Large intestine (tissue), 3 donors: ENCODE results near the gene SLCO4A1. TPM values are rescaled to one million over a fixed set of nuclear protein-coding genes. Genes with fewer than 3 reads are reported as not detected.
A peak's percentile ranks its signal among the peaks of the same experiment; 100 is the strongest.
"Not testable (repeated sequence)": the region's sequence is repeated elsewhere in the genome, so short reads cannot be mapped to it uniquely, and the experiment has no call there.

Experiments
- DNase-seq, 2 donors: peaks; one replicate each; pipeline versions ENCODE4 v3.0.0 to v3.0.0-alpha.2; 2013
- H3K27ac ChIP-seq: one replicate; pipeline ENCODE4 v1.5.1; 2013; ENCODE audit warnings: low read length
- H3K27me3 ChIP-seq: 2 replicates; pipeline ENCODE4 v1.6.1; 2013; ENCODE audit warnings: low read length; ENCODE audit not compliant: control insufficient read depth, insufficient read depth
- H3K36me3 ChIP-seq: 2 replicates; pipeline ENCODE4 v1.6.1; 2013; ENCODE audit warnings: low read length; ENCODE audit not compliant: control insufficient read depth, insufficient read depth
- H3K4me1 ChIP-seq: one replicate; pipeline ENCODE4 v1.6.1; 2013; ENCODE audit warnings: low read length; ENCODE audit not compliant: control insufficient read depth, insufficient read depth
- H3K4me3 ChIP-seq: one replicate; pipeline ENCODE4 v1.5.1; 2013; ENCODE audit warnings: low read length
- H3K9me3 ChIP-seq: one replicate; pipeline ENCODE4 v1.6.1; 2013; ENCODE audit warnings: mild to moderate bottlenecking, low read depth, low read length, moderate library complexity; ENCODE audit not compliant: control insufficient read depth
- WGBS: methylation state at CpG from one replicate; pipeline ENCODE4 v1.1.5; 2013; ENCODE audit warnings: low lambda C conversion rate; ENCODE audit not compliant: insufficient coverage; 5-methylcytosine and 5-hydroxymethylcytosine counted together
- polyA plus RNA-seq: library from polyadenylated mRNA; unstranded; fragments of 120-200 nt; gene quantifications from one replicate; pipeline ENCODE4 v1.2.1, GENCODE V29; 2013

Gene SLCO4A1
- polyA plus RNA-seq, 1 donor = 1.4 TPM

DNA sequence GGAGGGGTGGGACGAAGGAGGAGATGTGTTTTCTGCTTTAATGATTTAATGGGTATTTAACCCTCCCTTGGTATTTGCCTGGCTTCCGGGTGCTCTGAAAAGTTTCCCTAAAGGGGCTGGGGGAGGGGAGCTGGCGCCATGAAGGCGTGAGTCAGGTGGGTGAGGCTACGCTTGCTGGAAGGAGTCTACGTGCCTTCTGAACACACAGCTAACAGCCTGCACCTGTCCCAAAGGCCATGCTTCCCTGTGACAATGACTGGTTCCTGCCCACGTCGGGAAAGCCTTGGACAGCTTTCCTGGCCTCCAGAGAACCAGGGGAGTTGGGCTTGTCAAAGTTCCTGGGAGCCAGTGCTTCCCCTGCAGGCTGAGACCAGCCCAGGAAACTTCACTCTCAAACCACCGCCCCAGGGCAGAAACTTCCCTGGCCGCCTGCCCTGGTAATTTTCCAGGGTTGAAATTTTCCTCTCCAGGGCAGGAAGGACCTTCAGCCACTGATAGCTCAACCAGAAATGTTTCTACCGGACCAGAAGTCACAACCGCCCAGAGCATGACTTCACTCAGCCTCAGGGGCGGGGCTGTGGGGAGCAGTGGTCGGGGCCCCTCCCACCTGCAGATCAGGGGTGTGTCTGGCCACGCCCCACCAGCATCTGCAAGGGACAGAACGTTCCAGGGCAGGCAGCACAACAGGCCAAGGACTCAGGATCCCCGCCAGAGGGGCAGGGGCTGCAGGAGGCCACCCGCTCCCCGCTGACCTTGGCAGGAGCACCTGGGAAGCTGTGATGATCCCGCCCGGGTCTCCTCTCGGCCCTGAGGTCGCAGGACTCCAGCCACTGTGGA is 18.6 kb upstream of the SLCO4A1 start:
- Histone ChIP-seq H3K9me3 (no peaks in the 10 kb centered on the region), H3K36me3 (no peaks in the 10 kb centered on the region), H3K27ac (peak overlapping the region; percentile 88), H3K4me3 (no peak overlapping the region), H3K27me3 (peaks cover 3% of the 10 kb centered on the region), H3K4me1 (peaks cover 19% of the 10 kb centered on the region)
- peak; percentile 92 to 95 for DNase-seq
- WGBS = no CpG with 5 or more reads among the region's 23 CpGs

DNA sequence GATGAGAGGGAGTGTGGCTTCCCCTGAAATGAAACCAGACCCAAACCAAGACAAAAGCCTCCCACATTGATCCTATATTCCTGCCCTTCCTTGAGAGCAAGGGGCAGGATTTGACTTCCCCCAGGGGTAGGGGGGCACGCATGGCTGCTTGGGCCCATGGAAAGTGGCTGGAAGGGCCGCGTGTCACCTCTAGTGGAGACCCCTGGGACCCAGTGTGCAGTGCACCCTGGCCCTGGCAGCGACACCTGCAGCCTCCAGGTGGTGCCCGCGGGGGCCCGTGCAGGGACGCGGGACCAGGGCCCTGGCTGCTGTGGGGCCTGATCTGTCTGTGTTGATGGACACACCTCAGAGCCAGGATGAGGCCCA is 18.0 kb upstream of the SLCO4A1 start:
- peaks cover 3% of the 10 kb centered on the region for H3K27me3 ChIP-seq
- no peak for DNase-seq
- peaks cover 19% of the 10 kb centered on the region for H3K4me1 ChIP-seq
- no peak overlapping the region for H3K4me3 ChIP-seq
- H3K36me3 ChIP-seq = no peaks in the 10 kb centered on the region
- WGBS = no CpG with 5 or more reads among the region's 9 CpGs
- H3K27ac ChIP-seq = peak overlapping the region; percentile 88
- H3K9me3 ChIP-seq = no peaks in the 10 kb centered on the region

DNA sequence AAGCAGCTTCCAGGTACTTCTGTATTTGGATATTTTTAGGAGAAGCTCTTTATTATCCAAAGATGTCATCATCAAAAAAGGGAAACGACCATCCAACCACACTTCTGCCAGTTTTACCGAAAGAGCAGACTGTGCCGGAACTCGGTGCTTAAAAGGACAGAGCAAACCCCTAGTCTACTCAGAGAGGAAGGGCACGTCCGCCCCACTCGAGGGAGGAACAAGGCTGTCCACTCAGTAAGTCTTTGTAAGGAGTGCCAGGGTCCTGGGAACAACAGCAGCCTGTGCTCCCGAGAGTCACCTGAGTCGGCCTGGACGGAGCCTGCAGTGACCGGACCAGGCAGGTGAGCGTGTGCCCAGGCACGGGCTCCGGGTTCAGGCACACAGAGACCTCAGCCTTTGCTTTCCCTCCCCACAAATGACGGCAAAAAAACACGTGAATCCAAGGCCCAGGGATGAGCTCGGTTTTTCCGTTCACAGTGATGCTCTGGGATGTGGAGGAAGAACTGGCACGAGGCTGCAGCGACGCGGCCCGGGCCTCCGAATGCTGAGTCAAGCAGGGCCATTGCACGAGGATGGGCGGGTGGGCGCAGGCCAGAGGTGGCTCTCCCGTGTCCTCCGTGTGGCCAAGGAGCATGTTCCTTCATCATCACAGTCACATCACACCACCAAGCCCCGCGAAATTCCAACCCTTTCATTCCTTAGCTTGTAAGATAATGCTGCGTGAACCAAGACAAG is 17.4 kb upstream of the SLCO4A1 start:
- no peaks in the 10 kb centered on the region for H3K9me3 ChIP-seq
- peaks cover 19% of the 10 kb centered on the region for H3K4me1 ChIP-seq
- H3K27ac ChIP-seq = peak overlapping the region; percentile 88
- peaks cover 3% of the 10 kb centered on the region for H3K27me3 ChIP-seq
- no CpG with 5 or more reads among the region's 32 CpGs for WGBS
- no peak overlapping the region for H3K4me3 ChIP-seq
- DNase-seq = no peak
- no peaks in the 10 kb centered on the region for H3K36me3 ChIP-seq

DNA sequence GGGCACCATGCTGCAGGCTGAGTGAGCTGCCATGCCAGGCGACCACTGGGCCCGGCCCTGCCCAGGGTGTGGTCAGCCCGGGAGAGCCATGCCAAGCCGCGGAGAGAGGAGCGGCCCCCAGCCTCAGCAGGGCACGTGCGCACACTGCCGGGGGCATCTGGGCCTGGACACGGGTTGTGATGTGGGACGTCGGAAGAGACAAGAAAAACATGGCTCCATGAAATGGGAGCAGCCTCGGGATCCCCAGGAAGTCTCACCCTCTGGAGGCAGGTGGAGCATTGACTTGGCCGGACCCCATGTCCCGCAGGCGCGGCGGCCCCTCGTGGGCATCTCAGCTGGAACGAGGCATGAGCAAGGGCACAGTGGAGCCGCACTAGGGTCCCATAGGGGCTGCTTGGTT is 16.8 kb upstream of the SLCO4A1 start:
- Histone ChIP-seq H3K4me3 (no peak overlapping the region), H3K9me3 (no peaks in the 10 kb centered on the region), H3K4me1 (peaks cover 19% of the 10 kb centered on the region), H3K27ac (no peak overlapping the region), H3K36me3 (no peaks in the 10 kb centered on the region), H3K27me3 (peaks cover 3% of the 10 kb centered on the region)
- no peak for DNase-seq
- WGBS = no CpG with 5 or more reads among the region's 21 CpGs

DNA sequence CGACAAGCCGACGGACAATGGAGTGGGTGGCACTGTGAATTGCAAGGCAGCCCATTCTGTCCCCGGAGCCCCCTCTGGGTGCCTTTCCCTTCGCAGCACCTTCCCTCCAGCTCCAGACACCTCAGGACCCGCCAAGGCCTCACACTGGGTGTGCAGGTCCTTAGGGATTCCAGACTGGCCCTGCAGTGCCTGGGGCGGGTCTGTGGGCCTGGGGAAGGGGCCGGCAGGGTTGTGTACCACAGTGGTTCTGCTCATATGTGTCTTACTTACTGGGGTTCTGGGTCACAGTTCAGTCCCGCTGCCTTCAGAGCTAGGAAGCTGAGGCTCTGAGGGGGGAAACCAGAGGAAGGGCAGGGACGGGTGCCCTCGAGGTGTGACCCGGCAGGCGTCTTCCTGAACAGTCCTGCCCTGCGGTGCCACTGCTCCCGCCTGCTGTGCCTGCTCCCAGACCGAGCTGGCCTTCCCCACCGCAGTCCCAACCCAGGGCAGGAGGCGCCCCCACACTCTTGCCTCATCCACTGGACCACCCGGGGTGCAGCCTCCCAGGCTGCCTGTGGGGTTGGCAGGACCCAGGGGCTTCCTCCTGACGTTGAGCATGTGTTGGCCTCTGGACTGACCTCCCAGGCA is 16.3 kb upstream of the SLCO4A1 start:
- H3K4me3 ChIP-seq = no peak overlapping the region
- DNase-seq = no peak
- no peak overlapping the region for H3K27ac ChIP-seq
- H3K4me1 ChIP-seq = peaks cover 19% of the 10 kb centered on the region
- H3K9me3 ChIP-seq = no peaks in the 10 kb centered on the region
- no CpG with 5 or more reads among the region's 20 CpGs for WGBS
- peaks cover 3% of the 10 kb centered on the region for H3K27me3 ChIP-seq
- no peaks in the 10 kb centered on the region for H3K36me3 ChIP-seq

DNA sequence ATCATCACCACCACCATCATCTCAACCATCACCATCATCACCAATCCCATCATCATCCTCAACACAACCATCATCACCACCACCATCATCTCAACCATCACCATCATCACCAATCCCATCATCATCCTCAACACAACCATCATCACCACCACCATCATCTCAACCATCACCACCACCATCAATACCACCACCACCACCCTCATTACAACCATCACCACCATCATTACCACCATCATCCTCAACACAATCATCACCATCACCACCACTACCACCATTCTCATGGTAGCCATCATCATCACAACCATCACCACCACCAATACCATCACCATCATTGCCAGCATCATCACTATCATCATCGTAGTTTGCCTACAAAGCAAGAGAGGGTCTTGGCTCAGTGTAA is 14.9 kb upstream of the SLCO4A1 start:
- not testable (repeated sequence) for H3K36me3 ChIP-seq, DNase-seq, H3K9me3 ChIP-seq, H3K27me3 ChIP-seq, H3K4me3 ChIP-seq, H3K27ac ChIP-seq
- WGBS = no CpG with 5 or more reads among the region's 1 CpG
- peaks cover 19% of the 10 kb centered on the region for H3K4me1 ChIP-seq

DNA sequence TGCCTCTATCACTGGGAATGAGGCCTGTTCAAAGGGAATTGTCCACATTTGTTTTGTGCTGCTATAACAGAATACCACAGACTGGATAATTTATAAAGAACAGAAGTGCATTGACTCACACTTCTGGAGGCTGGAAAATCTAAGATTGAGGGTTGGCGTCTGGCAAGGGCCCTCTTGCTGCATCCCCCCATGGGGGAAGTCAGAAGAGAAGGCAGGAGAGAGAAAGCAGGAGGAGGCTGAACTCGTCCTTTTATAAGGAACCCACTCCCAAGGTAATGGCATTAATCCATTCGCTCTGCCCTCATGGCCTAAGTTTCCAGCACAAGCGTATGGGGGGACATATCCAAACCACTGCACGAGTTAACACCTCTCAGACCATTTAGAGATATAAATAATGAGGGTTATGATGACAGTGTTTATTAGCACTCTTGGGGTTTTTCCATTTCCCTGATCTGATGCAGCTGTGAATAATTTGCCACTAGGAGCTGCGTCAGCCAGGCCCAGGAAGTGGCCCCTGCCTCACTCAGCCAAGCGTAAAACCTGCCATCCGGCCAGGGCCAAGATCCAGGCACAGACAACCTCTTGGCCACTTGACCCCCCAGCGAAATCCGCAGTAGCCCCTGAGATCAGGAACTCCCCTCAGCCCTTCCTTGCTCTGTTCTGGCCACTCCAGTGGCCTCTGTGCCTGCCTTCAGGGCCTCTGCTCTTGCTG is 14.2 kb upstream of the SLCO4A1 start:
- peaks cover 13% of the 10 kb centered on the region for H3K4me1 ChIP-seq
- no peaks in the 10 kb centered on the region for H3K36me3 ChIP-seq
- DNase-seq = peak in 1 of 2 donors; percentile 20
- no peaks in the 10 kb centered on the region for H3K9me3 ChIP-seq
- H3K4me3 ChIP-seq = no peak overlapping the region
- H3K27me3 ChIP-seq = peaks cover 7% of the 10 kb centered on the region
- no CpG with 5 or more reads among the region's 10 CpGs for WGBS
- no peak overlapping the region for H3K27ac ChIP-seq

DNA sequence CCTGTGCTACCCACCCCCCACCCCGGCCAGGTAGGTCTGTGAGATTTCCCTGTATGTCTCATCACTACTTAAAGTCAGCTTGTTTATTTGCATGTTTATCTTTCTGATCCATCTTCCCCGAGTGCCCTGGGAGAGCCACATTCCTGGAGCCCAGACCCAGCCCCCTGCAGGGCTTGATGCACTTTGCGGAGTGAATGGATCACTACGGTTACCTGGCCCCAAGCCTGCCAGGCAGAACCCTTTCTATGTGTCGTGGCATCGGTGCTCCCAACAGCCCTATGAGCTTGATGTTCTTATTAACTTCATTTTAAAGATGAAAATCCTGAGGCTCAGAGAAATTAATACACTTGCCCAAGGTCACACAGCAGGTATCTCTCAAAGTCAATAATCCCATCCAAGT is 13.6 kb upstream of the SLCO4A1 start:
- H3K4me1 ChIP-seq = peaks cover 6% of the 10 kb centered on the region
- no peak overlapping the region for H3K27ac ChIP-seq
- no peak overlapping the region for H3K4me3 ChIP-seq
- no CpG with 5 or more reads among the region's 6 CpGs for WGBS
- DNase-seq = no peak
- no peaks in the 10 kb centered on the region for H3K9me3 ChIP-seq
- H3K36me3 ChIP-seq = no peaks in the 10 kb centered on the region
- peaks cover 8% of the 10 kb centered on the region for H3K27me3 ChIP-seq

DNA sequence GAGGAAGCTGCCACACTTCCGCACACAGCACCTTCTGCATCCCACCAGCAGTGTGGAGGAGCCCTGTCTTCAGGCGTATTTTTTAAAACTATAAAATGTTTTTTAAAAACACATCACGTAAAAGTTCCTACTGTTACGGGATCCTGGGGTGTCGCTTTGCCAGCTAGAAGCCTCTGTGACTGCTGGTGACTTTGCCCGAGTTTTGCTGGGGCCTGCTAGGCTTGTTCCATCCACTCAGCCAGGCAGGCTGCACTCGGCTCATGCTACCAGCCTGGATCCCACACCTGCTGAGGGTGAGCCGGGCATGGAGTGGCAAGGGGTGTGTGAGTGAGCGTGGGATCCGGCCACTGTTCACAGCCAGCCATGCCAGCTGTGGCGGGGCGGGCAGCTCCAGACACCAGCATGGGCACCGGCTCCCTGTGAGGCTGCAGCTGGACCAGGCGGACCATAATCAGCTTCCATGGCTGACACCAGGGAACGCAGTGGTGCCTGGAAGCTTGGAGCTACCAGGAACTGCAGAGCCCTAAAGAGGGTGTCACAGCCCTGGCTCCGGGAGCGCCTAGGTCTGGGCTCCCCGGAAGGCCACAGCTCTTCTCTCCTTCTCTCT is 12.3 kb upstream of the SLCO4A1 start:
- H3K9me3 ChIP-seq = no peaks in the 10 kb centered on the region
- peaks cover 8% of the 10 kb centered on the region for H3K27me3 ChIP-seq
- no peak overlapping the region for H3K27ac ChIP-seq
- no CpG with 5 or more reads among the region's 18 CpGs for WGBS
- DNase-seq = no peak
- no peaks in the 10 kb centered on the region for H3K4me1 ChIP-seq
- H3K36me3 ChIP-seq = no peaks in the 10 kb centered on the region
- H3K4me3 ChIP-seq = no peak overlapping the region
